NCI-H2107 treated with DMSO at 0.1 percent for 48 hours (cell line): ENCODE results near the gene OR4D6.

Source experiments
- DNase-seq: peaks from one replicate; lab custom pipeline; 2025; ENCODE audit not compliant: unreplicated experiment; lab: John Stamatoyannopoulos, UW

The OR4D6 gene

GRCh38 chr11:59503276-59503675, 46.5 kb downstream of the OR4D6 start, which contains the start of gene OR4D11:
Gene OR4D11, plus strand, starts transcription at chr11:59503576. Its CDS starts 0 bp downstream, at chr11:59503576.
- no peak for DNase-seq
